ENCODE results near the gene PLIN1. TPM values are rescaled to one million over a fixed set of nuclear protein-coding genes. Genes with fewer than 3 reads are reported as not detected.

PLIN1 gene
- total RNA-seq, 1 experiment from 2014 or later = 0.09 TPM

DNA sequence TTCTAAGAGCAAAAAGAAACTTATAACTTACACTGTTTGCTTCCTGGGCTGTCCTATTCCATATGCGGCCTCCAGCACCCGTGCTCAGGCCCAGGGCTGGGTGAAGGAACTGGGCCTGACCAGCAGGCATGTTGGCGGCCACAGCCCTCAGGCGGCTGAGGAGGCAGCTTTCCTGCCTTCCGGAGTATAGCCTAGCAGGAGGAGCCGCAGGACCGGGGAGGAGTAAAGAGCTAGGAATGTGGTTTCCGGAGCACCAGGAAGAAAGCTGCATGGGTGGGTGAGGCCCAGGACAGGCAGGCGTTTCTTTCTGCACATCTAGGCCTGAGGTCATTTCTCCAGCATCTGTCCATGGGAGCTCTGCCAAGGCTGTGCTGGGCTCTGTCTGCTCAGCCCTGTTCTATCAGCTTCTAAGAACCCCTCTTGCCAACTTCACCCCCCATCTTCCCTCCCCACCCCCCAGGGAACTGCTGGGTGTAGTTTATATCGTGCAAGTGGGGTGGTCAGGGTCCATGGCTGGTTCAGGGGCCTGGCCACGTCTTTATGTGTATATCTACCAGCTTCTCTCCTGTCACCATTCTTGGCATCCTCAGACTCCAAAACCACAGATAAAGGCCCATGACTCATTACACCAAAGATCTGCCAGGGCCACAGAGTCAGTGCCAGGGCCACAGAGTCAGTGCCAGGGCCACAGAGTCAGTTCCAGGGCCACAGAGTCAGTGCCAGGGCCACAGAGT lies 16.1 kb downstream of the PLIN1 start:
- no peak overlapping the region for H3T11ph ChIP-seq (ENCODE audit: low read length)
- H3K27me3 Mint-ChIP-seq (ENCODE audit: low read depth) = peaks cover 54% of the 10 kb centered on the region
- no peak overlapping the region for H2BK20ac ChIP-seq (ENCODE audit: low read depth, low read length, poor library complexity, severe bottlenecking)
- no peak overlapping the region for H3K27ac Mint-ChIP-seq
- H3K4me1 Mint-ChIP-seq = peaks cover 9 to 20% of the 10 kb centered on the region in 2 experiments
- H3K27me3 ChIP-seq (ENCODE audit: insufficient read depth, low read length) = no peaks in the 10 kb centered on the region; the same call in 1 of the 2 replicates
- no peaks in the 10 kb centered on the region for H3K36me3 Mint-ChIP-seq (ENCODE audit: insufficient read depth in 1 of 3, low read depth in 3 of 3)
- no peak overlapping the region for H3K4ac ChIP-seq (ENCODE audit: low read depth, low read length)
- no peak overlapping the region for H3K18ac ChIP-seq (ENCODE audit: insufficient read length, low read depth, low read length)
- no peaks in the 10 kb centered on the region for H3K23me2 ChIP-seq (ENCODE audit: insufficient read length, low read depth, low read length, poor library complexity, severe bottlenecking)
- no peak overlapping the region for H2AFZ ChIP-seq (ENCODE audit: low read length)
- H3K4me2 ChIP-seq (ENCODE audit: insufficient read depth, insufficient read length, low read length) = no peak overlapping the region
- H4K5ac ChIP-seq (ENCODE audit: insufficient read length, low read depth, low read length) = no peak overlapping the region
- H2BK120ac ChIP-seq (ENCODE audit: low read depth, low read length, poor library complexity, severe bottlenecking) = no peak overlapping the region
- H3K14ac ChIP-seq (ENCODE audit: insufficient read depth, low read length) = no peak overlapping the region
- no peak overlapping the region for H3K23ac ChIP-seq (ENCODE audit: insufficient read length, low read depth, low read length)
- H2BK12ac ChIP-seq (ENCODE audit: insufficient read length, low read depth, low read length) = no peak overlapping the region
- no peaks in the 10 kb centered on the region for H3K79me2 ChIP-seq (ENCODE audit: insufficient read depth, low read length)
- no peak overlapping the region for H2BK5ac ChIP-seq (ENCODE audit: insufficient read length, low read length)
- TF ChIP-seq, protein P1, sequence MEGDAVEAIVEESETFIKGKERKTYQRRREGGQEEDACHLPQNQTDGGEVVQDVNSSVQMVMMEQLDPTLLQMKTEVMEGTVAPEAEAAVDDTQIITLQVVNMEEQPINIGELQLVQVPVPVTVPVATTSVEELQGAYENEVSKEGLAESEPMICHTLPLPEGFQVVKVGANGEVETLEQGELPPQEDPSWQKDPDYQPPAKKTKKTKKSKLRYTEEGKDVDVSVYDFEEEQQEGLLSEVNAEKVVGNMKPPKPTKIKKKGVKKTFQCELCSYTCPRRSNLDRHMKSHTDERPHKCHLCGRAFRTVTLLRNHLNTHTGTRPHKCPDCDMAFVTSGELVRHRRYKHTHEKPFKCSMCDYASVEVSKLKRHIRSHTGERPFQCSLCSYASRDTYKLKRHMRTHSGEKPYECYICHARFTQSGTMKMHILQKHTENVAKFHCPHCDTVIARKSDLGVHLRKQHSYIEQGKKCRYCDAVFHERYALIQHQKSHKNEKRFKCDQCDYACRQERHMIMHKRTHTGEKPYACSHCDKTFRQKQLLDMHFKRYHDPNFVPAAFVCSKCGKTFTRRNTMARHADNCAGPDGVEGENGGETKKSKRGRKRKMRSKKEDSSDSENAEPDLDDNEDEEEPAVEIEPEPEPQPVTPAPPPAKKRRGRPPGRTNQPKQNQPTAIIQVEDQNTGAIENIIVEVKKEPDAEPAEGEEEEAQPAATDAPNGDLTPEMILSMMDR (conservative IDR thresholded peaks at IDR 0.05) = no peak
- WGBS (ENCODE audit: extremely low coverage, insufficient read length, low lambda C conversion rate) = no CpG with 5 or more reads among the region's 11 CpGs
- DNase-seq = peak; percentile 63
- H2BK15ac ChIP-seq (ENCODE audit: low read depth, low read length) = no peak overlapping the region
- no peak overlapping the region for H3K9ac ChIP-seq (ENCODE audit: extremely low read depth, insufficient read length, low read length)
- H2AK5ac ChIP-seq (ENCODE audit: insufficient read length, low read length) = no peak overlapping the region
- no peak overlapping the region for H3K4me3 Mint-ChIP-seq
- H3K9me3 ChIP-seq (ENCODE audit: control insufficient read depth, low read depth, low read length) = no peaks in the 10 kb centered on the region
- H4K91ac ChIP-seq (ENCODE audit: insufficient read length, low read depth, low read length) = no peak overlapping the region
- no peak overlapping the region for H3K56ac ChIP-seq (ENCODE audit: insufficient read length, low read depth, low read length)
- H3K4me1 ChIP-seq (ENCODE audit: insufficient read depth, low read length) = no peaks in the 10 kb centered on the region
- no peaks in the 10 kb centered on the region for H4K20me1 ChIP-seq (ENCODE audit: control insufficient read depth, insufficient read depth, insufficient read length)
- no peaks in the 10 kb centered on the region for H3K79me1 ChIP-seq (ENCODE audit: insufficient read depth, low read depth, low read length, poor library complexity, severe bottlenecking)
- no peak overlapping the region for H3K27ac ChIP-seq (ENCODE audit: insufficient read length, low read depth, low read length)
- H3K9me3 Mint-ChIP-seq = no peaks in the 10 kb centered on the region
- no peak overlapping the region for H4K8ac ChIP-seq (replicated peaks; ENCODE audit: insufficient read length, low read depth, low read length)
